IPS-11a (cell line): ENCODE measurements around the gene LMTK3.

ENCODE experiments used
- H3K4me3 ChIP-seq: one replicate; pipeline ENCODE4 v1.5.1; 2013; ENCODE audit warnings: low read depth, low read length, control low read depth

The LMTK3 gene

GRCh38 chr19:48508729-48509411 lies 2.8 kb downstream of the LMTK3 start:
- no peak overlapping the region for H3K4me3 ChIP-seq

- H3K4me3 ChIP-seq: no peak overlapping the region
These were observed 3.7 kb downstream of the LMTK3 start for GRCh38 chr19:48507911-48508439.

- no peak overlapping the region for H3K4me3 ChIP-seq
These were observed 5.4 kb downstream of the LMTK3 start for GRCh38 chr19:48506138-48506733.

- H3K4me3 ChIP-seq: peak overlapping the region; percentile 2
These were observed 9.2 kb downstream of the LMTK3 start for GRCh38 chr19:48502350-48503018.

- peak overlapping the region; percentile 53 for H3K4me3 ChIP-seq
These were observed 9.9 kb downstream of the LMTK3 start for GRCh38 chr19:48501494-48502349.

- H3K4me3 ChIP-seq: peak overlapping the region; percentile 53
These were observed 10.7 kb downstream of the LMTK3 start for GRCh38 chr19:48500830-48501493.

- no peak overlapping the region for H3K4me3 ChIP-seq
These were observed 12.1 kb downstream of the LMTK3 start for GRCh38 chr19:48499316-48500090.

GRCh38 chr19:48498595-48499311 lies 12.9 kb downstream of the LMTK3 start:
- no peak overlapping the region for H3K4me3 ChIP-seq

- H3K4me3 ChIP-seq: no peak overlapping the region
These were observed 13.7 kb downstream of the LMTK3 start for GRCh38 chr19:48497728-48498594.

GRCh38 chr19:48496959-48497727 lies 14.5 kb downstream of the LMTK3 start:
- no peak overlapping the region for H3K4me3 ChIP-seq

GRCh38 chr19:48495396-48495795 lies 16.2 kb downstream of the LMTK3 start:
- no peak overlapping the region for H3K4me3 ChIP-seq

GRCh38 chr19:48493718-48494401 lies 17.8 kb downstream of the LMTK3 start:
- H3K4me3 ChIP-seq: peak overlapping the region; percentile 58

- peak overlapping the region; percentile 58 for H3K4me3 ChIP-seq
These were observed 18.5 kb downstream of the LMTK3 start for GRCh38 chr19:48492925-48493717.

- peak overlapping the region; percentile 30 for H3K4me3 ChIP-seq
These were observed 19.9 kb downstream of the LMTK3 start for GRCh38 chr19:48491793-48492123.

GRCh38 chr19:48490981-48491792 lies 20.4 kb downstream of the LMTK3 start:
- H3K4me3 ChIP-seq: peak overlapping the region; percentile 30
